GM21619 (cell line): ENCODE measurements around the gene OPCML.

Source experiments
- ATAC-seq: cut with Tn5 transposase; IDR thresholded peaks from one replicate; pipeline ENCODE4 v1.9.1; 2021; ENCODE audit not compliant: unreplicated experiment

The OPCML gene

DNA sequence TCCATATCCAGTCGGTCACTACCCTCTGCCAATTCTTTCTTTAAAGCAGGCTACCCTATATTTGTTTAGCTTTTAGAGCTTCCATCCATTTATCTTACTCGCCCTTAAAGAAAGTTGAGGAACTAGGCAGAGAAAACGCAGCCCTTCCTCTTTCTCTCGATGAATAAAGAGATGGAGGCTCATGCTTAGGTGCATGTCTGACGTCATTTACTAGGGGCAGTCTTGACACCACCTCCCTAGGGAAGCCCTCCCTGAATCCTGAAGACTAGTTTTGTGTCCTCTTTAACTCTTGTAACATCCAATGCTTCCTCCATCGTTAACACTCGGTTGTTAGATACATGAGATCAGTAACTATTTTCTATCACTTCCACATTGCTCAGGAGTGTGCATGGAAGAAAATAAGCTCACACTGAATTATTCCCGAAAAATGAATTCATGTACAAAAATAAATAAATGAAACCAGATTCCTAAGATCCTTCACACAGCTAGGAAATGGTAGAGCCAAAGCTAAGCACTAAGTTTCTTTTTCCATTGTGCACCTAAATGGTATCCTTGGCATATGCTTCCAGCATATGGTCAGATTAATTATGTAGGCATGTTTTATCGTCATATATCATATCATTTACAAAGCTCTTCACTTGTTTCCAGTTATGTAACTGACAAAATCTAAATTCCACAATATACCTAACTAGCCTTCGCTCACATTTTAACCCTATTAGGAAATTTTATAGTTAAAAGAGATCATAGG is 291.2 kb downstream of the OPCML start:
- ATAC-seq, result no peak

DNA sequence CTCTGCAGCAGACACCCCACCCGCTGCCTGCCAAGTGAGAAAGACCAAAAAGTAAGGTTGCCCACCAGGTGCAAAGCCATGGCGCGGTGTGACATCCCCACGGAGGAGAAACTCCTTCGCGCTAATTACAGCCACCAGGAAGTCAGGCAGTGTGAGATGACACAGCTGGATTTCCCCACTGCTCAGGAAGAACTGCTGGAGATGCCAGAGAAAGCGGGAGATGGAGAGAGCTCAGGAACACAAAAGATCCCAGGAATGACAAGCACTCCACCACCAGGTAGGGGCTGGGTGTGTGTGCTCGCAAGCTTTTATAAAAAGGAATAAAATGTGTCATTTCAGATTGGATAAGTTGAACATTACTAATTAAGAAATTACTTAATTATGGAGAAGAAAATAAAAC is 292.7 kb downstream of the OPCML start:
- no peak for ATAC-seq

DNA sequence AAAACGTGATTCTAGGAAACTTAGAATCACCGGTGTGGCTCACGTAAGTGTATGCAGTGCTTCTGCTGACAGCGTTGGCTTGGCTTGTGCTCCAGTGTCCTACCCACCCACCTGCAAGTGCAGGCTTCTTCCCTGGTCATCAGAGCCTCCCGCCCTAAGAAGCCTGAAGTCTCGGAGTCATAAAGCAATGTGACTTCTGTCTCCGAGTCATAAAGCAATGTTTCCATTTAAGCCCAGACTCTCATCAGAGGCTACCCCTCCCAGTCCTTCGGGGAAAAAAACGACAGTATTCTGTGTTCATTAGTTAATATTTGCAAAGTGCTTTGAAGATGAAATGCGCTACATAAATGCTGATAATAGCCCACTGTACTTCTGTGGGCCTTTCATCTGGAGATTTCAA is 293.8 kb downstream of the OPCML start:
- ATAC-seq, result no peak

DNA sequence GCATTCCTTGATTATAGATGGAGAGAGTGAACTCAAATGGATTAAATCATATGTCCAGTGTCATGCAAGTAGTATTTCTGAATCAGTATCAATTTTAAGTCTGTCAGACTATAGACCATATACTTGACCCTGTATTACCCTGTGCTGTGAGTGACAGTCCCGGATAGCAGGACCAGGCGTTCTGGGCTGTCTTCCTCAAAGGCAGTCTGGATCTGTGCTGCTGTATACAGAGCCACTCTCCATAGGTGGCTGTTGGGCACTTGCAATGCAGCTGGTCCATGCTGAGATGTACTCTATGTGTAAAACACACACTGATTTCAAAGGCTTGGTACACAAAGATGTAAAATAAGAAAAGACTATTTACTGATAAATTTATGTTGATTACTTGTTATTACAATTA is 294.3 kb downstream of the OPCML start:
- ATAC-seq, result no peak

DNA sequence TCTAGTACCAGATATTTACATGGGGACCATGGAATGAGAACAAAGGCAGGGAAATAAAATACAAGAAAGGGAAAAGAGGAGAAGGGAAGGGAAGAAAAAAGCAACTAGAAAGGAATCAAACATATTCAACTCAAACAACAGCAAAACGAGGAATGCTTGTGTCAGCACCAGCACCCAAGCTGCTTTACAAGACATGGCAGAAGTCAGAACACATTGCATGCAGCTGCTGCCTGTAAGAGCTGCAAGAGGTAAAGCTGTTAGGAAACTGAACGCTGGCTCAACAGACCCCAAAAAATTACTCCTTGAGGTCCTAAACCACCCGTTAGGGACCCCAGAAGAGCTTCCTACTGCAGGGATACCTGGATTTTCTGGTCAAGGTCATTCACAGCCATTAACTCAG is 296.9 kb downstream of the OPCML start:
- no peak for ATAC-seq

DNA sequence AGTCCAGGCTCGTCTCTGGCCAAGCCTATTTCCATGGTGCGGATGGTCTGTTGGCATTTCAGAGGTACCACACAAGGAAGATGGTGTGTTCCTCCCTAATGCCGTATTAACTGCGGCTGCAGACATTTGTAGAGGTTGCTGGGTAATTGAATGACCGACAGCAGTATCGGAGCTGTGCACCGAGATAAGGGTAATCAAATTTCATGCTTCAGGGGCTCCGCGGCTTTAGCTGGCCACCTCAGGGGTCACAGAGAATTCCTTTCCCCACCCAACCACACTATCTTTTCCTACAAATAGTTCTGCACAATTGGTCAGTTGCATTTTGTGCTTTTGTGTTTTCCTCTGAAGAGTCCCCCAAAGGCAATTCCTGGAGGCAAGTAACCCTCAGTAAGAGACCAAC is 297.4 kb downstream of the OPCML start:
- ATAC-seq, result no peak

DNA sequence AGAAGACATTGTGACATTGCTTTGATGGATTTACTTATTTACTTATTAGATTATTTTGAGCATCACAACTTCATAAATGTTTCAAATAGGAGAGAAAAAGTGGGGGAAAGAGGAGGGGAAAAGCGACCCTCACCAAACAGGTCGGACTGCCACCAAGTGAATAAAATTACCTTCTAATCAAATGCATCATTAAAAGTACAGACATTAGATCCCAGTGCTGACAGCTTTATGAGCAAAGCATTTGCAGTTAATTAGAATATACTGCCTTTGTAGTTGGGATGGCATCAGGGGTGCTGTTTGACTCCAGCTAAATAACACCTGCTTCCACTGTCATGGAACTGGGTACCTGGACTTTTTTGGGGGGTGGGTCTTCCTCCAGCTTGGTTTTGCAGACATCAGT is 299.6 kb downstream of the OPCML start:
- ATAC-seq, result no peak

DNA sequence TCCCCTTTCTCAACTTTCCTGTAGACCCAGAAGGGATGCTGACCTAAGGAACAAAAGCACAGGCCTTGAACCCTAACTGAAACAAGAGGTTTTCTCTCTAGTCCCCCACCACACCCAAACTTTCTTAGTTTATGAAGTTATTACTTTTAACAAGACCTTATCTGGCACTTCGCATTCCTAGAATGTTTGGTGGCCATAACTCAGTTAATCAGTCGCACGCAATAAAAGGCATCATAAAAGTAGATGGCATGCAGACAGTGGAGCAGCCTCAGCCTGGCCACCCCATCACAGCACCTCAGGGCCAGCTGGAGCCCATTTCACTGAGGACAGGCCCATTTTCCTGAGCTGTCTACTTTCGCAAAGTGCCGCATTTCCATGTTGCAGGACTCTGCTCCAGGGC is 301.9 kb downstream of the OPCML start:
- ATAC-seq, result no peak

DNA sequence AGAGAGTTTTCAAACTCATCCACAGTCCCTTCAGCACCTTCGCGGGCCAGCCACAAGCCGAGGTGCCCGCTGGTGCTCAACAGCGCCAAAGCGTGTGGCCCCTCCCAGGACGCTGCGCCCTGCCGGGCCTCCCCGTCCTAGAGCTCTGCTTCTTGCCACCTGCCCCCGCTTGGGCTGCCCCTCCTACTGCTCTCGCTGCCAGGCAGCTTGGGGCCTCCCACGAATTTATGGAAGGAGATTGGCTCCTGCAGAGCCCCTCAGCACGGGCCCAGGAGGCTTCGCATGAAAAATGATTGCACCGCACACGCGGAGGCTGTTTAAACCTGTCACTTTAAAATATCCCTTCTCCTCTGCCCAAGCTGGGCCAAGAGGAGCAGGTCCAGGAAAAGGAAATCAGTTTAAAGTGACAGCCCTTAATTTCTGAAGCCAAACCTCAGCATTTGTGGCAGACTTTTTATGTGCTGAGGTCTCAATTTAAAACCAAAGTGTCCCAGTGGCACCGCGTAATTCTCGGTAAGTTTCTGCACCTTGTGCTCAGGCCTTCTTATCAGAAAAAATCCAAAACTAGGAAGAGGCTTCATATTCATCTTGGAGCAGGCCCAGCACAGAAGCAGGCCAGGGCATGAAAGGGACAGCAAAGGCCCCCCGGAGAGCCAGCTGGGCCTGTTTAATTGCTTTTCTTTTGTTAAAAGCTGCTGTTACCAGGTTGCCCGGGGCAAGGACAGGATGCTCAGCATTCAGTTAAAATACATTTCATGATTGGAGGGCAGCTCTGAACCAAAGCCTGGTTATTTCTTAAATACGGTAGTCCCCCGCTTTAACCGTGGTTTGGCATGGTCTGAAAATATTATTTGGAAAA is 303.6 kb downstream of the OPCML start:
- ATAC-seq, result no peak

DNA sequence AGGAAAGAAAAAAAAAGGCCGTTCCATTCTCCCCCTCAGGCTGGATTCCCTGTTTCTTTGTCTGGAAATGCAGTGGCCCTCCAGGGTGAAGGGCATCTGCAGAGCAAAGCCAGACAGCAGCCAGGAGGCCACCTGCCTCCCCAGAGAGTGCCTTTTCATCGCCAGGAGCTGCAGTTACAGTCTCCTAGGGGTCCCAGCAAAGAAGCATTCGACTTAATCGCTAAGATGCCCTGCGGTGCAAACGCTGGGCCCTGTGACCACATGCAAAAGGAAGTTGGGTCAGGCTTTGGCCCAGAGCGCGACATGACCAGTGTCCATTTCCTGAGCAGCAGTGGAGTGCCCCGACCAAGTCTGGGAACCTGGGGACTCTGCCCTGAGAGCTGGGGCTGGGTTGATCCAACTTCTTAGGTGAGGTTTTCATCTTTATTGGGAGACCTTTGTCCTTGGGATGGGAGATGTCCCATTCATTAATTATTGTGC is 304.6 kb downstream of the OPCML start:
- no peak for ATAC-seq

DNA sequence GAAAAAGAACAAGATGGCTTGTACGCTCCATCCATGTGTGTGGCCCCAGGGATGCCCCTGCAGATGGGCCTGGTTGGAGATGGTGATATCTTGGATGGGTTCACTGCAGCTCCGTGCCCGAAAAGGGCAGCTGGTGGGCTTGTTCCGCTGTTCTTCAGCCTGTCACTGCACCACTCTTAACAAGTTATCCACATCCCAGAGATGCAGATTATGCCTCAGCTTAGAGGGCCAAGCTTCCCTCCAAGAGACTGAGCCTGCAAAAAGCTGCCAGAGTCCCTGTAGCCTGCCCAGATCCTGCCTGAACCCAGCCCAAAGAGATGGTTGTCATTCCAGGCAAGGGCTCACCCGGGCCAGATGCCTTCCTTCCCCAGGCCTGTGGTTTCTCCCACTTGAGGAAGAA is 308.0 kb downstream of the OPCML start:
- ATAC-seq, result no peak

DNA sequence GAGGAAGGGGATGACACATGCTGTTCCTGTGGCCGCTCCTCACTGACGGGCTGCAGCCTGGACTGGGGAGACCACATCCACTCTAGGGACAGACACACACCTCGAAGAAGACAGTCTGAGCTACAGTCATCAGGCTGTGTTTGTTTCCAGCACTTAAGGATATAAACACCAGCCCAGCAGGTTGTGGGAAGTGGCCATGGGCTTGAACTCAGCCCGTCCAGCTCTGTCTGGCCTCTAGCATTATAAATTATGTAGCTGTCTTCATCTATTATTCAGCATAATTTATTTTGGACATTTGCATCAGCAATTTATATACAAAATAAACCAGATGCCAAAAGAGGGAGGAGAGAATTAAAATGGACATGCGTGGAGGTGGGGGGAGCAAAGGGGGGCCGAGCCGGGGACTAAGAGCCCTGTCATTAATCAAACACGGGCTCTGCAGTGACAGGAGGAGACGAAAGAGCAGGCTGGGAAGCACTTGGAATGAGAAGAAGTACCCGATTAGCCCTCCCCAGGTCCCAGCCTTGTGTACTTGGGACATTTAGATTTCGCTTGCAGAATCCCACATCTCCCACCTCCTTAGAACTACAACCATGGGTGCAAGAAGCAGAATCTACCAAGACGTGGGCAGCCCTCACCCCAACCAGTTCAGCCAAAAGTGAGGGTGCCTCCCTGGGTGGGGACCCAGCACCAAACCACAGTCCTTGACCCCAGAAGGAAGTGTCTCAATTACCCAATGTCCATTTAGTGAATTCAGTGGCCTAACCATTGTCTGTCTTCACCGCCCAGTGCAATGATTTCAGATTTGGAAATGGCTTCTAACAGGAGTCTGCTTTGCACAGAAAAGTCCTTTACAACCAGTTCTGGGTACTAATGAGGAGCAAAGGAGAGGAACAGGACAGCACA is 309.6 kb downstream of the OPCML start:
- no peak for ATAC-seq

DNA sequence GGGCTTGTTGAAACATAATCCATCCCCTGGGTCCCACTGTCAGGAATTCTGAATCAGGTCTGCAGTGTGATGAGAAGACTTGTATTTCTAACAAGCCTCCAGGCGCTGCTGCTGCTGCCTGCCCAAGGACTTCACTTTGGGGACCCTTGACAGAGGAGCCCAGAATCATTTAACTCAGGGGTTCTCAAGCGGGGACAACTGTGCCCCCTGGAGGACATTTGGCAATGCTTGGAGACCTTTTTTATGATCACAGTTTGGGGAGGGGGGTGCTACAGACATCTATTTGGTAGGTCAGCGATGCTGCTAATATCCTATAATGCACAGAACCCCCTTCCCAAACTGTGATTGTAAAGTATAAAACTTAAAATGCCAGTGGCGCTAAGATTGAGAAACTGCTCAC is 312.8 kb downstream of the OPCML start:
- ATAC-seq, result no peak

DNA sequence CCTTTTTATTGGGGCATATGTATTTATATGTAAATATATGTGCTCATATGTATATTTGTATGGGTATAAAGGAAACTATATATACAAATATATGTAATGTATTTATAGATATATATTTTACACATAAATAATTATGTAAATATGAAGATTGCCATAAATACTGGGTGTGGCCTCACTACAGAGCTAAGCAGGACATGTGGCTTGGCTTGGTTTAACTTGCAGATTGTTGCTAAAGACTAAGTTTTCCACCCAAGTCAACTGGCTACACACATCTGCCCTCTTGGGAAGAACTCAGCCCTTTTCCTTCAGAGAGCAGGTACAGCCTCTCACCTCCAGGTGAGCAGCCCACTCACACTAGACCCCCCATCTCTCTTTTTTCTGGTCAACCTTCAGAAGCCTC is 315.5 kb downstream of the OPCML start:
- ATAC-seq, result no peak

DNA sequence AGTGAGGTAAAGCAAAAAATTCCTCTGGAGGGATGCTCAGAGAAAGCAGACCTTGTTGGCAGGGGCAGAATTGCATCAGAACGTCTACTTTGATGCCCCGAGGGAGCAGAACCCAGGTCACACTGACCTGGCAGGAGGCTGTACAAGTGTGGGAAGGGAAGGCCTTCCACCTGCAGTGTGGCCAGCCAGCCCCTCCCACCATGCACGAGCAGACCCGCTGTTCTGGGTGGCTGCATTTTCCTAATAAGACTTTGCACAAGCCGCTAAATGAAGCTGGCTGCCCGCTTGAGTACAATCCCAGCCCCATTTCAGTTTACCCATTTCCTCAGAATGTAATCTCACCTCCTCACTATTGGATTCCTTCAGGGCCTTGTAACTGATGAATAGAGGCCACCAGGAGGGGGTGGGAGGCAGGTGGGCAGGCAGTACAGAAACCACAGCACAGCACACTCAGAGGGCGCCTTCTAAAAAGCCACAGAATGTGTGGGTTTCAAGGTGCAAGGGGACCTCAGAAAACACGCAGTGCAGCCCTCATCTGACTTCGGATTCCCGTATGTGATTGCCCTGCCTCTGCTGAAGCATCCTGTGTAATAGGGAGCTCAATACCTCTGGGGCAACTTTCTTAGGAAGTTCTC is 316.6 kb downstream of the OPCML start:
- no peak for ATAC-seq

DNA sequence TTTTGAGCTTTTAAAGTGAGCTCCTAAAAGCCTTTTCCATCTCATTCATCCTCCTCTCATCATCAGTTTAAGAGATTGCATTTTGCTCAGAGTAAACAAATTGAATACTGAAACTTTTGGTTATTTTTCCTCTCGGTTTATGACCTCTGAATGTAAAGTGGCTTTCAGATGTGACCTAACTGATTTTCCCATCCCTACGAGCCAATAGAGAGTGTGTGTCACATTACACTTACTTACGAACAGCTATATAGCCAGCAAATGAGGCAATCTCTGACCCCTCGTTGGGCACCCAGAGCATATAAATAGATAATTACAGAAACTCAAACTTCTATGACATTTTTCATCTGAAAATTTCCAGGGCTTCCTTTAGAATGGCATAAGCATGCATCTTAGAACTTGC is 317.7 kb downstream of the OPCML start:
- ATAC-seq, result no peak

DNA sequence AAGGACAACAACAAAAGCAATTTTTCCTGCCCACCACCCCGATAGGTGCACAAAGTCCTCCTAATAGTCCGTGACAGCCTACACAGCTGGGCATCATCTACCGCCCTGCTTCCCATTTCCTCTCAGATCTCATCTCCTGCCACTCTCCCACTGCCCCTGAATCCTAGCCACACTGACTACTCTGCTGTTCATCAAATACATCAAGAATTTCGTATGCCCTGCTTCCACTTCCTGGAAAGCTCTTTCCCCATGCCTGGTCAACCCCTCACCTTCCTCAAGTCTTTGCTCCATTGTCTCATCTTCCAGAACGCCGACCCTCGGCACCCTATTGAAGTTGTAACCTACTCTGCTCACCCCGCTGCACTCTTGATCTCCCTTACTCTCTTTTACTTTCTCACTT is 320.1 kb downstream of the OPCML start:
- ATAC-seq, result no peak

DNA sequence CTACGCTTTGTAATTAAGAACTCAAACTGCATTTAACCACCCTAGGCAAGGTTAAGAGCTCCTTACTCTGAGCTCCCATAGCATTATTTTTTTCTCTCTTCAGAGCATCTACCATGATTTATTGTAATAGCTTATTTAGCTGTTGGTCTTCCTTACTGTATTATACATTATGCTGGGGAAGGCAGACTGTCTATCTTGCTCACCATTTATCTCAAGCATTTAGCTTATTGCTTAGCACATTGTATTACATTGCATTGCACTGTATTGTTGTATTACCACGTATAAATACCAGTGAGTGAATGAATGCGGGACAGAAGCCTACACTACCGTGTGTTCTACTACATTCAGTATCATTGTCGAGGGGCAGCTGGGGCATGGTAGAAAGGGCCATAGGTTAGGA is 324.3 kb downstream of the OPCML start:
- ATAC-seq, result no peak

DNA sequence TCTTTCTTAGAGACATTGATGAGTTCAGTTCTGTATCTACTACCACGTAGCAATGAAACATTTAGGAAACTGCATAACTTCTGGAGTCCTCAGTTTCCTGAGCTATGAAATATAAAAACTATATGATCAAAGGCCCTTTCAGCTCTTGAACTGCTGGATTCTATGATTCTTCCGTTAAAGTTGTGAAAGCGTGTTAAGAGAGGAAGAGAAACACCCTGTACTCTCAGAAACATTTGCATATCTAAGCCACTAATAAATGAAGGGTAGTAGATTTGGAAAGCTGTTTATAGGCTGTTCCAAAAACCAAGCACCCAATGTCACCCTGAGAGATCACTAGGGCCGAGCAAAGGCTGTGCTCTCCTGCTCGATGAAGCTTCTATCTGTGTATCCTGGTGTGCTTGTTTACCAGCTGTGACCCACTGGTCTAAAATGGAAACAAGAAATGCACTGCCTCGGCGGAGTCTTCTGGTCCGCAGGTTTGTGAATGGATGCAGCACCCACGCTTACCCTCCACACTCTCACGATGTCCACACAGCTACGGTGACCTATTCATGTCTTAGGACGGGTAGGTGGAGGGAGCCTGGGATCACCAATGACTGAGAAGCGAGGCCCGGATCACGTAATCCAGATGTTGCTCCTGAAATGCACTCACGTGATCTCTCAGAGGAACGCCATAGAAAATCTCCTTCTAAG is 325.8 kb downstream of the OPCML start:
- no peak for ATAC-seq

DNA sequence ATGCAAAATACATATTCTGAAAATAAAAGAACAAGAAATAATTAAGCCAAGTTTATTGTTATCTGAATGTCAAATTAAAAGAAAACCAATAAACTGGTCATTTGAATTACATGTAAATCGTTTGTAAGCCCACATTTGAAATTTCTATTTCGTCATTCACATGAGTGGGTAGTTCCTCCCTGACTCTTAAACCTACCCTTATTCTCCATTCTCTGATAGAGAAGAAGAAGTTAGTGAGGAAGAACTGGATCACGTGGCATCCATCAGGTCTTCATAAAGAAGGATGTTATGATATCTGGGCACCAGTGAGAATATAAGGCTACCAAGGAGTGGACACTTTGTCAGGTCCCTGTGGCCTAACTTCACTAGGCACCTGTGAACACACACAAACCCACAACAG is 328.1 kb downstream of the OPCML start:
- no peak for ATAC-seq
